ENCODE results near the gene PRTN3. TPM values are rescaled to one million over a fixed set of nuclear protein-coding genes. Genes with fewer than 3 reads are reported as not detected.

PRTN3 gene
- total and polyA plus RNA-seq, 4 donors = 0.17 to 225 (median 1.7) TPM

- no peak for TF ChIP-seq CTCF (IDR thresholded peaks at IDR 0.05; ENCODE audit: low read depth, low read length, missing input control)
Observed at GRCh38 chr19:844546-844971, 3.8 kb downstream of the PRTN3 start (continued).

- no peak for DNase-seq (ENCODE audit: low spot score)
- Histone ChIP-seq H3K27me3 (ENCODE audit: control insufficient read depth in 4 of 4, insufficient read depth in 4 of 4, low read length in 3 of 4) (peaks cover 0 to 5% (median 1%) of the 10 kb centered on the region in 4 donors), H3K4me3 (ENCODE audit: low read depth in 1 of 3, low read length in 3 of 3) (no peak overlapping the region), H3K9ac (ENCODE audit: low read depth in 1 of 2, low read length in 2 of 2) (no peak overlapping the region), H3K4me1 (ENCODE audit: control insufficient read depth in 4 of 4, insufficient read depth in 4 of 4, low read length in 3 of 4) (peaks cover 5 to 13% (median 8%) of the 10 kb centered on the region in 4 donors), H3K27ac (ENCODE audit: low read depth in 1 of 2, low read length in 2 of 2) (no peak overlapping the region), H3K9me3 (ENCODE audit: control insufficient read depth in 4 of 4, low read length in 3 of 4) (no peaks in the 10 kb centered on the region), H3K36me3 (ENCODE audit: control insufficient read depth in 4 of 4, insufficient read depth in 3 of 4, low read depth in 1 of 4, low read length in 3 of 4) (no peaks in the 10 kb centered on the region)
- TF ChIP-seq FOXA2 (IDR thresholded peaks at IDR 0.05) = no peak
- no peak for TF ChIP-seq TAF1 (conservative IDR thresholded peaks at IDR 0.05)
- TF ChIP-seq ATF3 (IDR thresholded peaks at IDR 0.05) = no peak
- no peak for TF ChIP-seq RXRA (IDR thresholded peaks at IDR 0.05)
- TF ChIP-seq REST (IDR thresholded peaks at IDR 0.05) = no peak
- no peak for TF ChIP-seq ZBTB33 (IDR thresholded peaks at IDR 0.05)
- TF ChIP-seq RAD21 (IDR thresholded peaks at IDR 0.05) = no peak
- no peak for TF ChIP-seq NR2F2 (IDR thresholded peaks at IDR 0.05)
- TF ChIP-seq HNF4G (IDR thresholded peaks at IDR 0.05) = no peak
- WGBS = 71% methylated on average over 37 of the region's 37 CpGs
Observed at GRCh38 chr19:845707-846521, 5.1 kb downstream of the PRTN3 start.

GRCh38 chr19:848386-848921 lies 7.7 kb downstream of the PRTN3 start:
- Histone ChIP-seq H3K27ac (ENCODE audit: low read depth in 1 of 2, low read length in 2 of 2) (no peak overlapping the region), H3K27me3 (ENCODE audit: control insufficient read depth in 4 of 4, insufficient read depth in 4 of 4, low read length in 3 of 4) (peaks cover 0 to 5% (median 1%) of the 10 kb centered on the region in 4 donors), H3K4me1 (ENCODE audit: control insufficient read depth in 4 of 4, insufficient read depth in 4 of 4, low read length in 3 of 4) (peaks cover 7 to 15% (median 11%) of the 10 kb centered on the region in 4 donors), H3K9me3 (ENCODE audit: control insufficient read depth in 4 of 4, low read length in 3 of 4) (no peaks in the 10 kb centered on the region), H3K36me3 (ENCODE audit: control insufficient read depth in 4 of 4, insufficient read depth in 3 of 4, low read depth in 1 of 4, low read length in 3 of 4) (no peaks in the 10 kb centered on the region), H3K4me3 (ENCODE audit: low read depth in 1 of 3, low read length in 3 of 3) (no peak overlapping the region), H3K9ac (ENCODE audit: low read depth in 1 of 2, low read length in 2 of 2) (no peak overlapping the region)
- WGBS = 36% methylated on average over 12 of the region's 12 CpGs
- DNase-seq (ENCODE audit: low spot score) = no peak
- TF ChIP-seq TAF1 (conservative IDR thresholded peaks at IDR 0.05) = no peak
- no peak for TF ChIP-seq SP1 (IDR thresholded peaks at IDR 0.05)
- TF ChIP-seq MAX (IDR thresholded peaks at IDR 0.05) = no peak
- no peak for TF ChIP-seq REST (IDR thresholded peaks at IDR 0.05)
- TF ChIP-seq EGR1 (IDR thresholded peaks at IDR 0.05; ENCODE audit: low read depth in 2 of 2) = no peak
- TF ChIP-seq RXRA (IDR thresholded peaks at IDR 0.05) = no peak
- TF ChIP-seq FOXA1 (IDR thresholded peaks at IDR 0.05) = no peak
- no peak for TF ChIP-seq FOXA2 (IDR thresholded peaks at IDR 0.05)
- TF ChIP-seq CTCF (IDR thresholded peaks at IDR 0.05; ENCODE audit: low read depth, low read length, missing input control) = no peak

All from liver (tissue), 9 donors.